ENCODE measurements around the gene CCL1. TPM values are rescaled to one million over a fixed set of nuclear protein-coding genes. Genes with fewer than 3 reads are reported as not detected.
A peak's percentile ranks its signal among the peaks of the same experiment; 100 is the strongest.

The CCL1 gene
- total RNA-seq, 1 experiment from 2014 or later: not detected

- Histone ChIP-seq H3K27ac (ENCODE audit: insufficient read length, low read depth, low read length) (no peak overlapping the region), H3K9ac (ENCODE audit: extremely low read depth, insufficient read length, low read length) (no peak overlapping the region), H2BK20ac (ENCODE audit: low read depth, low read length, poor library complexity, severe bottlenecking) (no peak overlapping the region), H3K4me1 (ENCODE audit: insufficient read depth, low read length) (no peaks in the 10 kb centered on the region), H3T11ph (ENCODE audit: low read length) (no peak overlapping the region), H2BK120ac (ENCODE audit: low read depth, low read length, poor library complexity, severe bottlenecking) (no peak overlapping the region), H3K4me2 (ENCODE audit: insufficient read depth, insufficient read length, low read length) (no peak overlapping the region), H2AFZ (ENCODE audit: low read length) (no peak overlapping the region), H3K9me3 (ENCODE audit: control insufficient read depth, low read depth, low read length) (no peaks in the 10 kb centered on the region), H4K20me1 (ENCODE audit: control insufficient read depth, insufficient read depth, insufficient read length) (no peaks in the 10 kb centered on the region), H3K23ac (ENCODE audit: insufficient read length, low read depth, low read length) (no peak overlapping the region), H2BK12ac (ENCODE audit: insufficient read length, low read depth, low read length) (no peak overlapping the region), H3K56ac (ENCODE audit: insufficient read length, low read depth, low read length) (no peak overlapping the region), H3K27me3 (ENCODE audit: insufficient read depth, low read length) (no peaks in the 10 kb centered on the region), H4K91ac (ENCODE audit: insufficient read length, low read depth, low read length) (no peak overlapping the region), H3K79me2 (ENCODE audit: insufficient read depth, low read length) (no peaks in the 10 kb centered on the region), H2AK5ac (ENCODE audit: insufficient read length, low read length) (no peak overlapping the region), H3K14ac (ENCODE audit: insufficient read depth, low read length) (no peak overlapping the region), H2BK15ac (ENCODE audit: low read depth, low read length) (no peak overlapping the region), H4K5ac (ENCODE audit: insufficient read length, low read depth, low read length) (no peak overlapping the region), H3K18ac (ENCODE audit: insufficient read length, low read depth, low read length) (no peak overlapping the region), H2BK5ac (ENCODE audit: insufficient read length, low read length) (no peak overlapping the region), H3K79me1 (ENCODE audit: insufficient read depth, low read depth, low read length, poor library complexity, severe bottlenecking) (no peaks in the 10 kb centered on the region), H3K4ac (ENCODE audit: low read depth, low read length) (no peak overlapping the region), H3K23me2 (ENCODE audit: insufficient read length, low read depth, low read length, poor library complexity, severe bottlenecking) (no peaks in the 10 kb centered on the region), H4K8ac (replicated peaks; ENCODE audit: insufficient read length, low read depth, low read length) (no peak overlapping the region)
- H3K4me3 Mint-ChIP-seq: no peak overlapping the region
- H3K9me3 Mint-ChIP-seq: no peaks in the 10 kb centered on the region
- peak; percentile 23 for DNase-seq
- H3K27ac Mint-ChIP-seq: no peak overlapping the region
- WGBS (ENCODE audit: extremely low coverage, insufficient read length, low lambda C conversion rate): no CpG with 5 or more reads among the region's 7 CpGs
- peaks cover 4% of the 10 kb centered on the region for H3K27me3 Mint-ChIP-seq (ENCODE audit: low read depth)
- peaks cover 9 to 16% of the 10 kb centered on the region in 2 experiments; a peak in 3 of 4 replicates for H3K4me1 Mint-ChIP-seq
- no peaks in the 10 kb centered on the region for H3K36me3 Mint-ChIP-seq (ENCODE audit: insufficient read depth in 1 of 3, low read depth in 3 of 3)
- no peak for TF ChIP-seq CTCF (conservative IDR thresholded peaks at IDR 0.05)
These were observed 19.6 kb upstream of the CCL1 start for GRCh38 chr17:34382621-34383124.

Data from H9 (cell line).